DND-41 (cell line): ENCODE results near the gene UTP11.
"Not testable (repeated sequence)": the region's sequence is repeated elsewhere in the genome, so short reads cannot be mapped to it uniquely, and the experiment has no call there.

Source experiments
- ATAC-seq: fragments of 200-7000 bp; cut with Tn5 transposase; 3 replicates; pipeline ENCODE4 v1.9.1; 2021; ENCODE audit warnings: low read depth; ENCODE audit not compliant: insufficient read depth
- DNase-seq: peaks from one replicate; pipeline ENCODE4 v3.0.0-alpha.2; 2020
- H2AFZ ChIP-seq: 2 replicates; pipeline ENCODE4 v1.6.0; 2012; ENCODE audit warnings: low read depth, low read length
- H3K27ac ChIP-seq: 2 replicates; pipeline ENCODE4 v1.5.1; 2012; ENCODE audit warnings: low read length, inconsistent platforms
- H3K27me3 ChIP-seq: fragments of 200-600 bp; sonication (generic); 2 replicates; pipeline ENCODE4 v1.6.0; 2012; ENCODE audit warnings: low read length, mild to moderate bottlenecking, inconsistent platforms; ENCODE audit not compliant: insufficient read depth, poor library complexity
- H3K36me3 ChIP-seq: 2 replicates; pipeline ENCODE4 v1.5.1; 2012; ENCODE audit warnings: low read length, inconsistent platforms; ENCODE audit not compliant: insufficient read depth
- H3K4me1 ChIP-seq: 2 replicates; pipeline ENCODE4 v1.5.1; 2012; ENCODE audit warnings: mild to moderate bottlenecking, low read length; ENCODE audit not compliant: insufficient read depth
- H3K4me2 ChIP-seq: 2 replicates; pipeline ENCODE4 v1.6.0; 2012; ENCODE audit warnings: mild to moderate bottlenecking, moderate library complexity, low read length, inconsistent platforms; ENCODE audit not compliant: insufficient read depth
- H3K4me3 ChIP-seq, 2 experiments: fragments of 200-600 bp in 1 of 2; shearing (Covaris generic) in 1 of 2; 2 replicates each; pipeline ENCODE4 v1.5.1; 2012 to 2016; ENCODE audit warnings: inconsistent platforms in 2 of 2, low read length in 2 of 2, mild to moderate bottlenecking in 2 of 2, low read depth in 1 of 2, moderate library complexity in 1 of 2
- H3K79me2 ChIP-seq: 2 replicates; pipeline ENCODE4 v1.6.0; 2012; ENCODE audit warnings: low read length, inconsistent platforms; ENCODE audit not compliant: insufficient read depth
- H3K9ac ChIP-seq: 2 replicates; pipeline ENCODE4 v1.6.0; 2012; ENCODE audit warnings: low read depth, mild to moderate bottlenecking, inconsistent platforms, low read length, moderate library complexity
- H3K9me3 ChIP-seq: 2 replicates; pipeline ENCODE4 v1.5.1; 2012; ENCODE audit warnings: low read length, moderate library complexity, mild to moderate bottlenecking, inconsistent platforms; ENCODE audit not compliant: insufficient read depth, severe bottlenecking
- H4K20me1 ChIP-seq: 2 replicates; pipeline ENCODE4 v1.6.0; 2012; ENCODE audit warnings: low read length; ENCODE audit not compliant: insufficient read depth
- CTCF ChIP-seq: IDR thresholded peaks from 2 replicates; pipeline ENCODE4 v1.5.1; 2012; ENCODE audit warnings: borderline replicate concordance, low read length, moderate library complexity, mild to moderate bottlenecking; ENCODE audit not compliant: poor library complexity, severe bottlenecking; ENCODE audit errors: extremely low read depth
- EZH2 ChIP-seq: IDR thresholded peaks from 3 replicates; pipeline ENCODE4 v1.6.1; 2012; ENCODE audit warnings: borderline replicate concordance, low read depth, mild to moderate bottlenecking, moderate library complexity, low read length, inconsistent platforms; ENCODE audit not compliant: severe bottlenecking

UTP11 gene

GRCh38 chr1:38031513-38031866, 19.0 kb downstream of the UTP11 start:
- H3K79me2 ChIP-seq: no peaks in the 10 kb centered on the region
- peaks cover 21% of the 10 kb centered on the region for H4K20me1 ChIP-seq
- no peaks in the 10 kb centered on the region for H3K4me1 ChIP-seq
- DNase-seq (no peak), ATAC-seq (no peak)
- H3K27ac ChIP-seq: no peak overlapping the region
- H3K36me3 ChIP-seq: no peaks in the 10 kb centered on the region
- no peaks in the 10 kb centered on the region for H3K27me3 ChIP-seq
- H3K4me2 ChIP-seq: no peak overlapping the region
- no peak overlapping the region for H2AFZ ChIP-seq
- TF ChIP-seq EZH2 (no peak), CTCF (no peak)
- H3K4me3 ChIP-seq: no peak overlapping the region
- no peaks in the 10 kb centered on the region for H3K9me3 ChIP-seq
- no peak overlapping the region for H3K9ac ChIP-seq

- not testable (repeated sequence) for H3K4me1 ChIP-seq, H3K4me3 ChIP-seq, H3K27ac ChIP-seq, H4K20me1 ChIP-seq, H3K27me3 ChIP-seq, DNase-seq, H3K4me2 ChIP-seq, ATAC-seq, H3K79me2 ChIP-seq, H3K36me3 ChIP-seq, H2AFZ ChIP-seq, H3K9ac ChIP-seq, H3K9me3 ChIP-seq
Observed at GRCh38 chr1:38032992-38033391, 20.5 kb downstream of the UTP11 start.

GRCh38 chr1:38034871-38035270, 22.3 kb downstream of the UTP11 start:
- peaks cover 4% of the 10 kb centered on the region; the same call in 1 of the 2 replicates for H4K20me1 ChIP-seq
- no peak overlapping the region for H3K9ac ChIP-seq
- H3K27me3 ChIP-seq: no peaks in the 10 kb centered on the region
- no peaks in the 10 kb centered on the region for H3K9me3 ChIP-seq
- no peak for ATAC-seq
- no peak overlapping the region for H3K27ac ChIP-seq
- no peak for DNase-seq
- no peaks in the 10 kb centered on the region for H3K4me1 ChIP-seq
- H3K4me3 ChIP-seq: no peak overlapping the region
- TF ChIP-seq EZH2 (no peak), CTCF (no peak)
- no peaks in the 10 kb centered on the region for H3K36me3 ChIP-seq
- H2AFZ ChIP-seq: no peak overlapping the region
- H3K4me2 ChIP-seq: no peak overlapping the region
- H3K79me2 ChIP-seq: no peaks in the 10 kb centered on the region

- Histone ChIP-seq H4K20me1 (no peaks in the 10 kb centered on the region), H3K4me3 (no peak overlapping the region), H3K4me1 (no peaks in the 10 kb centered on the region), H3K4me2 (no peak overlapping the region), H2AFZ (no peak overlapping the region), H3K27ac (no peak overlapping the region), H3K36me3 (no peaks in the 10 kb centered on the region), H3K9me3 (no peaks in the 10 kb centered on the region), H3K27me3 (no peaks in the 10 kb centered on the region), H3K79me2 (no peaks in the 10 kb centered on the region), H3K9ac (no peak overlapping the region)
- TF ChIP-seq CTCF: peak; percentile 29
- no peak for TF ChIP-seq EZH2
- DNase-seq (no peak), ATAC-seq (no peak)
Observed at GRCh38 chr1:38037221-38037939, 24.8 kb downstream of the UTP11 start.
